SK-N-SH treated with all-trans-retinoic acid at 6 μM for 48 hours (cell line): Measurements from ENCODE around the gene SDR39U1.

ENCODE experiments used
- ARNTL ChIP-seq: fragments of 450-650 bp; formaldehyde crosslinking; IDR thresholded peaks from 2 replicates; pipeline ENCODE4 v1.5.0; 2020; ENCODE audit warnings: low read depth, mild to moderate bottlenecking, moderate library complexity, borderline replicate concordance
- ISL1 ChIP-seq: fragments of 250-450 bp; sonication (Bioruptor Pico); IDR thresholded peaks from 2 replicates; pipeline ENCODE4 v2.1.2; 2022; ENCODE audit warnings: mild to moderate bottlenecking, moderate library complexity
- OSR1 ChIP-seq: fragments of 250-450 bp; sonication (Bioruptor Pico); IDR thresholded peaks from 2 replicates; pipeline ENCODE4 v1.8.0; 2022; ENCODE audit warnings: moderate library complexity, mild to moderate bottlenecking, inconsistent platforms
- TCF4 ChIP-seq: fragments of 250-450 bp; sonication (Bioruptor Pico); IDR thresholded peaks from 2 replicates; pipeline ENCODE4 v1.8.0; 2021; ENCODE audit warnings: mild to moderate bottlenecking, moderate library complexity, borderline replicate concordance
- TOX ChIP-seq: fragments of 250-450 bp; sonication (Bioruptor Pico); IDR thresholded peaks from 2 replicates; pipeline ENCODE4 v1.8.0; 2021; ENCODE audit warnings: mild to moderate bottlenecking, moderate library complexity, borderline replicate concordance
- ZFP3 ChIP-seq: fragments of 250-450 bp; sonication (Bioruptor Pico); IDR thresholded peaks from 2 replicates; pipeline ENCODE4 v1.5.0; 2020; ENCODE audit warnings: mild to moderate bottlenecking, moderate library complexity
- ZFP30 ChIP-seq: fragments of 450-650 bp; formaldehyde crosslinking; IDR thresholded peaks from 2 replicates; pipeline ENCODE4 v1.5.0; 2022; ENCODE audit warnings: mild to moderate bottlenecking, moderate library complexity
- ZNF70 ChIP-seq: fragments of 450-650 bp; formaldehyde crosslinking; IDR thresholded peaks from 2 replicates; pipeline ENCODE4 v1.5.0; 2020; ENCODE audit warnings: mild to moderate bottlenecking, moderate library complexity
- TF ChIP-seq, protein P1 (sequence below): fragments of 250-450 bp; sonication (Bioruptor Pico); IDR thresholded peaks from 2 replicates; pipeline ENCODE4 v1.5.1; 2020; ENCODE audit warnings: low read depth, mild to moderate bottlenecking, moderate library complexity
- TF ChIP-seq, protein P2 (sequence below): fragments of 250-450 bp; sonication (Bioruptor Pico); IDR thresholded peaks from 2 replicates; pipeline ENCODE4 v1.8.0; 2020; ENCODE audit warnings: mild to moderate bottlenecking, moderate library complexity, borderline replicate concordance
- TF ChIP-seq, protein P3 (sequence below): fragments of 250-450 bp; sonication (Bioruptor Pico); IDR thresholded peaks from 2 replicates; pipeline ENCODE4 v1.8.0; 2021; ENCODE audit warnings: low read depth, mild to moderate bottlenecking, moderate library complexity, borderline replicate concordance

DNA sequence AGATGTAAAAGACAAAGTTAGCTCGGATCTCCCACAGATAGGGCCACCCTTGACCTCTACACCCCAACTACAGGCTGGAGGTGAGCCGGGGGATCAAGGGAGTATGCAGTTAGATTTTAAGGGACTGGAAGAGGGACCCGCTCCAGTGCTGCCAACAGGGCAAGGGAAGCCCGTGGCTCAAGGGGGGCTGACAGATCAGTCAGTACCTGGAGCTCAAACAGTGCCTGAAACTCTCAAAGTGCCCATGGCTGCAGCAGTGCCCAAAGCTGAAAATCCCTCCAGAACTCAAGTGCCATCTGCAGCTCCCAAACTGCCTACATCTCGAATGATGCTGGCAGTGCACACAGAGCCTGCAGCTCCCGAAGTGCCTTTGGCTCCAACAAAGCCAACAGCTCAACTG lies 33.4 kb downstream of the SDR39U1 start:
- TF ChIP-seq, protein P1, sequence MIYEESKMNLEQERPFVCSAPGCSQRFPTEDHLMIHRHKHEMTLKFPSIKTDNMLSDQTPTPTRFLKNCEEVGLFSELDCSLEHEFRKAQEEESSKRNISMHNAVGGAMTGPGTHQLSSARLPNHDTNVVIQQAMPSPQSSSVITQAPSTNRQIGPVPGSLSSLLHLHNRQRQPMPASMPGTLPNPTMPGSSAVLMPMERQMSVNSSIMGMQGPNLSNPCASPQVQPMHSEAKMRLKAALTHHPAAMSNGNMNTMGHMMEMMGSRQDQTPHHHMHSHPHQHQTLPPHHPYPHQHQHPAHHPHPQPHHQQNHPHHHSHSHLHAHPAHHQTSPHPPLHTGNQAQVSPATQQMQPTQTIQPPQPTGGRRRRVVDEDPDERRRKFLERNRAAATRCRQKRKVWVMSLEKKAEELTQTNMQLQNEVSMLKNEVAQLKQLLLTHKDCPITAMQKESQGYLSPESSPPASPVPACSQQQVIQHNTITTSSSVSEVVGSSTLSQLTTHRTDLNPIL (CRISPR knock-in tag) = no peak
- TF ChIP-seq, protein P2, sequence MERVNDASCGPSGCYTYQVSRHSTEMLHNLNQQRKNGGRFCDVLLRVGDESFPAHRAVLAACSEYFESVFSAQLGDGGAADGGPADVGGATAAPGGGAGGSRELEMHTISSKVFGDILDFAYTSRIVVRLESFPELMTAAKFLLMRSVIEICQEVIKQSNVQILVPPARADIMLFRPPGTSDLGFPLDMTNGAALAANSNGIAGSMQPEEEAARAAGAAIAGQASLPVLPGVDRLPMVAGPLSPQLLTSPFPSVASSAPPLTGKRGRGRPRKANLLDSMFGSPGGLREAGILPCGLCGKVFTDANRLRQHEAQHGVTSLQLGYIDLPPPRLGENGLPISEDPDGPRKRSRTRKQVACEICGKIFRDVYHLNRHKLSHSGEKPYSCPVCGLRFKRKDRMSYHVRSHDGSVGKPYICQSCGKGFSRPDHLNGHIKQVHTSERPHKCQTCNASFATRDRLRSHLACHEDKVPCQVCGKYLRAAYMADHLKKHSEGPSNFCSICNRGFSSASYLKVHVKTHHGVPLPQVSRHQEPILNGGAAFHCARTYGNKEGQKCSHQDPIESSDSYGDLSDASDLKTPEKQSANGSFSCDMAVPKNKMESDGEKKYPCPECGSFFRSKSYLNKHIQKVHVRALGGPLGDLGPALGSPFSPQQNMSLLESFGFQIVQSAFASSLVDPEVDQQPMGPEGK (CRISPR knock-in tag) = no peak
- TF ChIP-seq ZFP3 (no peak), ZFP30 (CRISPR knock-in tag) (no peak), ISL1 (CRISPR knock-in tag) (no peak), ARNTL (no peak), ZNF70 (no peak), OSR1 (no peak), TOX (CRISPR knock-in tag) (no peak), TCF4 (CRISPR knock-in tag) (no peak)
- TF ChIP-seq, protein P3, sequence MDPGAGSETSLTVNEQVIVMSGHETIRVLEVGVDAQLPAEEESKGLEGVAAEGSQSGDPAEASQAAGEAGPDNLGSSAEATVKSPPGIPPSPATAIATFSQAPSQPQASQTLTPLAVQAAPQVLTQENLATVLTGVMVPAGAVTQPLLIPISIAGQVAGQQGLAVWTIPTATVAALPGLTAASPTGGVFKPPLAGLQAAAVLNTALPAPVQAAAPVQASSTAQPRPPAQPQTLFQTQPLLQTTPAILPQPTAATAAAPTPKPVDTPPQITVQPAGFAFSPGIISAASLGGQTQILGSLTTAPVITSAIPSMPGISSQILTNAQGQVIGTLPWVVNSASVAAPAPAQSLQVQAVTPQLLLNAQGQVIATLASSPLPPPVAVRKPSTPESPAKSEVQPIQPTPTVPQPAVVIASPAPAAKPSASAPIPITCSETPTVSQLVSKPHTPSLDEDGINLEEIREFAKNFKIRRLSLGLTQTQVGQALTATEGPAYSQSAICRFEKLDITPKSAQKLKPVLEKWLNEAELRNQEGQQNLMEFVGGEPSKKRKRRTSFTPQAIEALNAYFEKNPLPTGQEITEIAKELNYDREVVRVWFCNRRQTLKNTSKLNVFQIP (CRISPR knock-in tag) = no peak
